Colonic mucosa (tissue), 4 donors: ENCODE results near the gene ZSWIM5. TPM values are rescaled to one million over a fixed set of nuclear protein-coding genes. Genes with fewer than 3 reads are reported as not detected.
"Not testable (repeated sequence)": the region's sequence is repeated elsewhere in the genome, so short reads cannot be mapped to it uniquely, and the experiment has no call there.

ENCODE experiments used
- DNase-seq: peaks from one replicate; pipeline ENCODE4 v3.0.0-alpha.2; 2020
- H3K27ac ChIP-seq: fragments of 200-600 bp; one replicate; pipeline ENCODE4 v1.8.0; 2021
- H3K27me3 ChIP-seq: fragments of 200-600 bp; one replicate; pipeline ENCODE4 v1.8.0; 2021
- H3K36me3 ChIP-seq: fragments of 200-600 bp; one replicate; pipeline ENCODE4 v1.8.0; 2021
- H3K4me1 ChIP-seq: fragments of 200-600 bp; one replicate; pipeline ENCODE4 v1.8.0; 2021; ENCODE audit warnings: mild to moderate bottlenecking
- H3K4me3 ChIP-seq: fragments of 200-600 bp; one replicate; pipeline ENCODE4 v1.8.0; 2021
- H3K9ac ChIP-seq, 2 donors: one replicate each; pipeline ENCODE4 v1.7.0; 2013; ENCODE audit warnings: control low read depth in 2 of 2, low read depth in 2 of 2, low read length in 2 of 2
- H3K9me3 ChIP-seq: fragments of 200-600 bp; one replicate; pipeline ENCODE4 v1.8.0; 2021
- intact Hi-C: fragments of 100-400 bp; cut with DNase I; formaldehyde crosslinking; loops from one replicate; pipeline ENCODE4 v1.14.1; 2022
- total RNA-seq, 2 donors: library from RNA; stranded (reverse); fragmentation: NEBNext Ultra II Directional in 1 of 2; extraction: Animal tissue kit (Norgen Biotek cat#: 25700) in 1 of 2; gene quantifications; one replicate each; pipeline ENCODE4 v1.2.1, GENCODE V29; 2021
- TF ChIP-seq, protein P1 (sequence below): fragments of 200-600 bp; IDR thresholded peaks from one replicate; pipeline ENCODE4 v1.8.0; 2022; ENCODE audit warnings: antibody characterized with exemption, mild to moderate bottlenecking
- donor health status: healthy.
- donor health status: DM: no; HTN: no; CAD: no.
- donor health status: DM: no; HTN: no; CAD: no.

The ZSWIM5 gene
- total RNA-seq, 2 donors from 2014 or later: 9.0 to 9.7 TPM

- Histone ChIP-seq H3K27ac (no peak overlapping the region), H3K9me3 (no peaks in the 10 kb centered on the region), H3K9ac (no peak overlapping the region), H3K27me3 (no peaks in the 10 kb centered on the region), H3K36me3 (no peaks in the 10 kb centered on the region), H3K4me3 (no peak overlapping the region), H3K4me1 (no peaks in the 10 kb centered on the region)
- DNase-seq: no peak
- intact Hi-C loops: no loop called here
- TF ChIP-seq, protein P1, sequence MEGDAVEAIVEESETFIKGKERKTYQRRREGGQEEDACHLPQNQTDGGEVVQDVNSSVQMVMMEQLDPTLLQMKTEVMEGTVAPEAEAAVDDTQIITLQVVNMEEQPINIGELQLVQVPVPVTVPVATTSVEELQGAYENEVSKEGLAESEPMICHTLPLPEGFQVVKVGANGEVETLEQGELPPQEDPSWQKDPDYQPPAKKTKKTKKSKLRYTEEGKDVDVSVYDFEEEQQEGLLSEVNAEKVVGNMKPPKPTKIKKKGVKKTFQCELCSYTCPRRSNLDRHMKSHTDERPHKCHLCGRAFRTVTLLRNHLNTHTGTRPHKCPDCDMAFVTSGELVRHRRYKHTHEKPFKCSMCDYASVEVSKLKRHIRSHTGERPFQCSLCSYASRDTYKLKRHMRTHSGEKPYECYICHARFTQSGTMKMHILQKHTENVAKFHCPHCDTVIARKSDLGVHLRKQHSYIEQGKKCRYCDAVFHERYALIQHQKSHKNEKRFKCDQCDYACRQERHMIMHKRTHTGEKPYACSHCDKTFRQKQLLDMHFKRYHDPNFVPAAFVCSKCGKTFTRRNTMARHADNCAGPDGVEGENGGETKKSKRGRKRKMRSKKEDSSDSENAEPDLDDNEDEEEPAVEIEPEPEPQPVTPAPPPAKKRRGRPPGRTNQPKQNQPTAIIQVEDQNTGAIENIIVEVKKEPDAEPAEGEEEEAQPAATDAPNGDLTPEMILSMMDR: no peak
These were observed 19.2 kb upstream of the ZSWIM5 start for GRCh38 chr1:45225598-45225997.

GRCh38 chr1:45223710-45224109, 17.3 kb upstream of the ZSWIM5 start:
- H3K4me1 ChIP-seq, DNase-seq, H3K36me3 ChIP-seq, H3K27me3 ChIP-seq, intact Hi-C loops, H3K27ac ChIP-seq, H3K9ac ChIP-seq, H3K9me3 ChIP-seq, H3K4me3 ChIP-seq: not testable (repeated sequence)

GRCh38 chr1:45221716-45222115, 15.3 kb upstream of the ZSWIM5 start:
- DNase-seq: no peak
- Histone ChIP-seq H3K4me1 (no peaks in the 10 kb centered on the region), H3K9me3 (no peaks in the 10 kb centered on the region), H3K36me3 (no peaks in the 10 kb centered on the region), H3K27me3 (no peaks in the 10 kb centered on the region), H3K9ac (no peak overlapping the region), H3K27ac (no peak overlapping the region), H3K4me3 (no peak overlapping the region)
- TF ChIP-seq, protein P1: no peak
- intact Hi-C loops: no loop called here

DNA sequence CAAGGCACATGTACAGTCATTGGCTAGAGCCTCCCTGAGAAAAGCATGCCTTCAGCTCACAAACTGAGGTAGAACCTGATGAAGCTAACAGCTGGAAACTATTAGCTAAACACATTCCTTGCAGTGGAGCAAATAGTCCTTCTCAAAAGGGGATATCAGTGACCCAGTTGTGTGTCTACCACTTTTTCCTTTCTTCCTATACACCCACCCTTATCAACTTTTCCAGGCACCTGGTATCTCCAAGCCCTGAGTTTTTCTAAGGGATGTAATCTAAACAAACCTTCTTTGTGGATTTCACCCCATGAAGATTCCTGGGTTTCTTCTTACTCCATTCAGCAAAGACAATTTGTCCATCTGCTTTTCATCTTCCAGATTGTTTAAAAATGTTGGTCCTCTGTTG, 10.5 kb upstream of the ZSWIM5 start:
- Histone ChIP-seq H3K27ac (no peak overlapping the region), H3K4me1 (no peaks in the 10 kb centered on the region), H3K4me3 (no peak overlapping the region), H3K9ac (no peak overlapping the region), H3K36me3 (no peaks in the 10 kb centered on the region), H3K9me3 (no peaks in the 10 kb centered on the region), H3K27me3 (no peaks in the 10 kb centered on the region)
- intact Hi-C loops: no loop called here
- DNase-seq: no peak
- TF ChIP-seq, protein P1: no peak

- H3K27ac ChIP-seq: no peak overlapping the region
- no peaks in the 10 kb centered on the region for H3K9me3 ChIP-seq
- intact Hi-C loops: no loop called here
- DNase-seq: no peak
- no peaks in the 10 kb centered on the region for H3K4me1 ChIP-seq
- TF ChIP-seq, protein P1: no peak
- no peaks in the 10 kb centered on the region for H3K36me3 ChIP-seq
- H3K4me3 ChIP-seq: no peak overlapping the region
- H3K9ac ChIP-seq: no peak overlapping the region
- no peaks in the 10 kb centered on the region for H3K27me3 ChIP-seq
These were observed 9.8 kb upstream of the ZSWIM5 start for GRCh38 chr1:45216200-45216541.

DNA sequence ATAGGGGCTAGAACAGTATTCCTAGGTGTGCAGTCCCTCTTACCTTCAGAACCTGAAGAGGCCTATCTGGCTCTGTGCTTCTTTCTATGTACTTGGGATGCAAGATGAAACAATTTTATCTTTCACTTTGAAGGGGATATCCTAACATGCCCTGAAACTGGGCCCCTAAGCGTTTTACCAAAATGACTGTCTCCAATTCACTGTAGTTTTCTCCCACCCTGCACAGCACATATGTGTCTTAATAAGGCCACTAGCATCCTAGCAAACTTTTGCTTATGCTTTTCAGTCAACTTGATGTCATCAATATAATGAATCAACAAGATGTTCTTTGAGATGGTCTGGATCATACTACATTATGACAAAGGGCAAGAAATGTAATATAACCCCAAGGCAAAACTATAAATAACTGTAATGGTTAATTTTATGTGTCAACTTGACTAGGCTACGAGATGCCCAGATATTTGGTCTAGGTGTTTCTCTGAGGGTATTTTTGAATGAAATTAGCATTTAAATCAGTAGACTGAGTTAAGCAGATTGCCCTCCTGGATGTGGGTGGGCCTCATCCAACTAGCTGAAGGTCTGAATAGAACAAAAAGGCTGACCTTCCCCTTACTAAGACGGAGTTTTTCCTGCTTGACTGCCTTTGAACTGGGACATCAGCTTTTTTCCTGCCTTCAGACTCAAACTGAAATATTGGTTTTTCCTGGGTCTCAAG, 9.2 kb upstream of the ZSWIM5 start:
- H3K27me3 ChIP-seq: no peaks in the 10 kb centered on the region
- H3K27ac ChIP-seq: no peak overlapping the region
- DNase-seq: no peak
- no peaks in the 10 kb centered on the region for H3K9me3 ChIP-seq
- no peaks in the 10 kb centered on the region for H3K36me3 ChIP-seq
- H3K4me3 ChIP-seq: no peak overlapping the region
- intact Hi-C loops: no loop called here
- no peaks in the 10 kb centered on the region for H3K4me1 ChIP-seq
- TF ChIP-seq, protein P1: no peak
- no peak overlapping the region for H3K9ac ChIP-seq
